T-helper 22 cell (primary cell): ENCODE measurements around the gene ELOA.
"Not testable (repeated sequence)": the region's sequence is repeated elsewhere in the genome, so short reads cannot be mapped to it uniquely, and the experiment has no call there.

Source experiments
- DNase-seq: peaks from one replicate; pipeline ENCODE4 v3.0.0-alpha.2; 2020; ENCODE audit warnings: low read depth

The ELOA gene

GRCh38 chr1:23733281-23733680 lies 10.0 kb upstream of the ELOA start:
- DNase-seq, result not testable (repeated sequence)

DNA sequence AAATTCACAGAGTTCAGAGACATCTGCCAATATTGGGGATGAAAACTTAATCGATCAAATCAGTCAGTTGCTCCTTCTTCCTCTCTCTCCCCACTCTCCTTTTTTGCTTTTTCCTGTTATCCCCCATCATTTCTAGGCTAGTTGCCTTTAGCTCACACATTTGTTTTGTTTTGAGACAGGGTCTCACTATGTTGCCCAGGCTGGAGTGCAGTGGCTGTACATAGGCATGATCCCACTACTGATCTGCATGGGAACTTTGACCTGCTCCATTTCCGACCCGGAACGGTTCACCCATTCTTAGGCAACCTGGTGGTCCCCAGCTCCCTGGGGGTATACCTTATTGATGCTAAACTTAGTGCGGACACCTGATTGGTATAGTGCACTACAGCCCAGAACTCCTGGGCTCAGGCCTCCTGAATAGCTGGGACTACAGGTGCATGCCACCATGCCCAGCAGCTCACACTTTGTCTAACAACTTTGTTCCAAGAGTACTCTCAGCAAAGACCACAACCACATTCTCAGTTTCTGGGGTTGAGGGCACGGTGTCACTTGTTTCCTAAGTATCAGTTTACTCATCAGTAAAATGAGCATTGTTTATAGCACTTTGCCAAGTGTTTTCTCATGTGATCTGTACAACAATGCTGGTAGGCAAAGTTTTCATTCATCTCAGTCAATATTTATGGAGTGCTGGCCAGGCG lies 6.7 kb upstream of the ELOA start:
- no peak for DNase-seq

DNA sequence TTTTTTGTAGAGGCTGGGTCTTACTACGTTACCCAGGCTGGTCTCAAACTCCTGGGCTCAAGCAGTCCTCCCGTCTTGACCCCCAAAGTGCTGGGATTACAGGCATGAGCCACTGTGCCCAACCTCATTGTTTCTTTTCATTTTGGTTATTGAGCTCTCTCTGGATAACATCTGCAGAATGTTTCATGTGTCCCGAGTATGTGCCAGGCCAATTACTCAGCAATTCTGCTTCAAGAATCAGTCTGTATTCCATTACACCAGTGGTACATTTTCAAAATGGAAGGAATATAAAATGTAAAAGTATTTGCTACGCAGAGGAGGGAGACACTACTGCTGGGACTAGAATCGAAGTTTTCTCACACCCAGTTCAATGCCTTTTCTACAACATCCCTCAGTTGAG lies 1.7 kb upstream of the ELOA start:
- DNase-seq, result no peak

GRCh38 chr1:23742670-23743286 lies 493 bp upstream of the ELOA start:
- DNase-seq, result no peak

GRCh38 chr1:23745515-23745914 lies 2.2 kb downstream of the ELOA start:
- DNase-seq, result no peak

DNA sequence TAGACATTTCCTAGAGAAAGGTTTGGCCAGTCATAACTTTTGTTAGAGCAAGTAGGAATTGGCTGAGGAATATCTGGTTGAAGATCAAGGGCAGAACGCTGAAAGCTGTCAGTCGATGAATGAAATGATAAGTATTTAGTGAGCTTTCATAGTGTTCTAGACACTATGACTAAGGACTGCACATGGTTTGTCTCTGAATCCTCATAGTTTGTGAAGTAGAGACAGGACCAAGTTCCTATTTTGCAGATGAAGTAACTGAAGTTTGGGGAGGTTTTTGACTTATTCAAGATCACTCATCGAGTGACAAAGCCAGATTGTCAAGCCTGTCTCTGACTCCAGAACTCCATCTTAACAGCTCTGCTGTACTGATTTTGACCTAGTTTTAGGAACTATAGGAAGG lies 4.7 kb downstream of the ELOA start:
- DNase-seq, result no peak

DNA sequence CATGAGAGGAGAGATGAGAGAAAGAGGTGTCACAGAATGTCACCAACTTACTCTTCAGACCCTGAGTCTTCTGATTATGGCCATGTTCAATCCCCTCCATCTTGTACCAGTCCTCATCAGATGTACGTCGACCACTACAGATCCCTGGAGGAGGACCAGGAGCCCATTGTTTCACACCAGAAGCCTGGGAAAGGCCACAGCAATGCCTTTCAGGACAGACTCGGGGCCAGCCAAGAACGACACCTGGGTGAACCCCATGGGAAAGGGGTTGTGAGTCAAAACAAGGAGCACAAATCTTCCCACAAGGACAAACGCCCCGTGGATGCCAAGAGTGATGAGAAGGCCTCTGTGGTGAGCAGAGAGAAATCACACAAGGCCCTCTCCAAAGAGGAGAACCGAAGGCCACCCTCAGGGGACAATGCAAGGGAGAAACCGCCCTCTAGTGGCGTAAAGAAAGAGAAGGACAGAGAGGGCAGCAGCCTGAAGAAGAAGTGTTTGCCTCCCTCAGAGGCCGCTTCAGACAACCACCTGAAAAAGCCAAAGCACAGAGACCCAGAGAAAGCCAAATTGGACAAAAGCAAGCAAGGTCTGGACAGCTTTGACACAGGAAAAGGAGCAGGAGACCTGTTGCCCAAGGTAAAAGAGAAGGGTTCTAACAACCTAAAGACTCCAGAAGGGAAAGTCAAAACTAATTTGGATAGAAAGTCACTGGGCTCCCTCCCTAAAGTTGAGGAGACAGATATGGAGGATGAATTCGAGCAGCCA lies 8.0 kb downstream of the ELOA start:
- no peak for DNase-seq

- no peak for DNase-seq
These were observed 8.5 kb downstream of the ELOA start for GRCh38 chr1:23751815-23752200.

DNA sequence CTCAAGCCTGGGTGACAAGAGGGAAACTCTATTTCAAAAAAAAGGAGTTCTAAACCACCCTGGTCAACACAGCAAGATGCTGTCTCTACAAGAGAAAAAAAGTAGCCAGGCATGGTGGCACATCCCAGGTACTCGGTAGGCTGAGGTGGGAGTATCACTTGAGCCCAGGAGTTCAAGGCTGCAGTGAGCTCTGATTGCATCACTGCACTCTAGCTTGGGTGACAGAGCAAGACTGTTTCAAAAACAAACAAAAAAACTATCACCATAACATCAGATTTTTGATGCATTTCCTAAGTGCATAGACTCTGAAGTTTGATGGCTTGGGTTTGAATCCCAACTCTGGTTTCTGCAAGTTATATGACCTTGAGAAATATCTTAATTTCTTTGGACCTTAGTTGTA lies 9.6 kb downstream of the ELOA start:
- DNase-seq, result no peak

DNA sequence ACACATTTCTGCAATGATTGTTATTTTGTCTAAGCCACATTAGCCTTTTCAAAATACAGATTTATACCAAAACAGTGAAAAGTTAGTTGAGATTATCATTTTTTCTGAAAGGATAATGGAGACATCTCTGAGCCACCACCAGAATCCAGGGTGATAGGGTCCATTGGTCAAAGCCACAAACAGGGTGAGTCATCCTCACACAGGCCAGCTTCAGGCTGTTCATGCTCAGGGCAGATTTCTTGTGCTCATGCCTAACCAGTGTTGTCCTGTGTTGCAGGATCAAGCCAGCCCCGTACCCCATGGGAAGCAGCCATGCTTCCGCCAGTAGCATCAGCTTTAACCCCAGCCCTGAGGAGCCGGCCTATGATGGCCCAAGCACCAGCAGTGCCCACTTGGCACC lies 13.4 kb downstream of the ELOA start:
- no peak for DNase-seq

- DNase-seq, result no peak
These were observed 14.5 kb downstream of the ELOA start for GRCh38 chr1:23757812-23758211.

GRCh38 chr1:23759277-23759676 lies 16.0 kb downstream of the ELOA start:
- no peak for DNase-seq

GRCh38 chr1:23763041-23763577 lies 19.8 kb downstream of the ELOA start:
- DNase-seq, result no peak

- DNase-seq, result no peak
These were observed 25.5 kb downstream of the ELOA start for GRCh38 chr1:23768733-23769132.

DNA sequence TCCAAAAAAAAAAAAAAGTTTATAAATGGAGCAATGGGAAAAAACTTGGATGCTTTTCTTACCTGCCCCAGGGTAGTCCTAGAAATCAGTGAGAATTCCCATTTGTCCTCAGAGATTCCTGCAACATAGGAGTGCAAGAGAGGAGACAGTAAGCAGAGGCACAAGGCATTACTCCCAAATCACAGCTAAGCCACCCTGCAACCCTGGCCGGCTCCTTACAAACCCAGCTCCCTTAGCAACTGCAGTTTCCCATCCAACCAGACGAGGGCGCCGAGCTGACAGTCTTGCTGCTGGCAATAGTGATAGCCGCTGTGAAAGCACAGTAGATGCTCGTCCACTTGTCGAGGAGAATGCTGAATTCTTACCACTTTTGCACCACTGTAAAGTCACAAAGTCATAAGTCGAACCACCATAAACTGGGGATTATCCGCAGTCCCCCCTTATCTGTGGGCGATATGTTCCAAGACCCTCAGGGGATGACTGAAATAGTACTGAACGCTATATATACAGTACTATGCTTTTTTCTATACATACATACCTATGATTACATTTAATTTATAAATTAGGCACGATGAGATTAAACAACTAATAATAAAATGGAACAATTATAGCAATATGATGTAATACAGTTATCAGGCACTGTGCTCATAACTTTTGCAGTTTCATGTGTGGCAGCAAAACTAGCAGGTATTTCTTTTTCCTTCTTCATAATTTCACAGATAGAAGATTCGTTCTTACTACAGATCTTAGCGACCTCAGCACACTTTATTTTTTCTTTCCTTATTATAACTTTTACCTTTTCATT lies 29.0 kb downstream of the ELOA start:
- peak; percentile 61 for DNase-seq

DNA sequence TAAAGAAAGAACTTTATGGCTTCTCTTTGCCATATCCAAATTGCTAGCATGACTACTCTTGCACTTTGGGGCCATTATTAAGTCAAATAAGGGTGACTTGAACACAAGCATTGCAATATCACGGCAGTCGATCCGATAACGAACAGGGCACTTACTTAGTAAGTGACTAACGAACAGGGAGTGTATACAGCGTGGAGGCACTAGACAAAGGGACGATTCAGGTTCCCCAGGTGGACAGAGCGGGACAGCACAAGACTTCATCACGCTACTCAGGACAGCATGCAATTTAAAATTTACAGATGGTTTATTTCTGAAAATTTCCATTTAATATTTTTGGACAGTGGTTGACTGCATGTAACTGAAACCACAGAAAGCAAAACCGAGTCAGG lies 29.6 kb downstream of the ELOA start:
- no peak for DNase-seq

- DNase-seq, result no peak
These were observed 31.1 kb downstream of the ELOA start for GRCh38 chr1:23774174-23774880.

GRCh38 chr1:23776217-23776616 lies 32.9 kb downstream of the ELOA start:
- DNase-seq, result no peak

GRCh38 chr1:23777979-23778814 lies 34.9 kb downstream of the ELOA start, which contains the start of gene PITHD1:
TSS of gene PITHD1 (plus strand) at chr1:23778418. CDS start at chr1:23778516, 98 bp downstream.
- peak; percentile 71 for DNase-seq

DNA sequence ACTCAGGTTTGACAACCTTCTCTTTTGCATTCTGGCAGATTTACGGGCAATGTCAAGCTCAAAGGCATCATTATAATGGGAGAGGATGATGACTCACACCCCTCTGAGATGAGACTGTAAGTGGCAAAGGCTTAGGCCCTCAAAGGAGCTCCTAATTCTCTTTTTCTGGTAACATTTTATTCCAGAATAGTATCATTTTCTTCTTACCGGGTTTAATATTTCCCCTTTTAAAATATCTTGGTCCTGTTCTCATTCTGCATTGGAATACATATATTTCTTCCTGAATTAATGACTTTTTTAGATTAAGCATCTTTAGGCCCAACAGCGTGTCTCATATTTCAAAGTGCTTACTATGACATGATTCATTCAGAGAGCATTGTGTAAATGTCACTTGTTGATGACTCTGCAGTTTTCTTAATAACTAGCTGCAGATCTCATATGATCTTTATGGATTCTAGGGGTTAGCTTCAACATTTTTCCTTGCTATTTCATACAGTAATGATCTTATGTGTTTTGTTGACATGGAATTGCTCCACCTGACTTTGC lies 36.6 kb downstream of the ELOA start:
- no peak for DNase-seq
